GM10266 (cell line): Measurements from ENCODE around the gene CECR2.

Experiments used
- DNase-seq: peaks from one replicate; pipeline ENCODE4 v3.0.0; 2012; ENCODE audit errors: extremely low spot score
- TF ChIP-seq, protein P1 (sequence below): IDR thresholded peaks from 2 replicates; pipeline ENCODE4 v1.5.1; 2012; ENCODE audit warnings: mild to moderate bottlenecking, low read depth; ENCODE audit not compliant: control insufficient read depth, insufficient read depth; ENCODE audit errors: missing control alignments

CECR2 gene

GRCh38 chr22:17583151-17583550, 213.9 kb downstream of the CECR2 start:
- TF ChIP-seq, protein P1, sequence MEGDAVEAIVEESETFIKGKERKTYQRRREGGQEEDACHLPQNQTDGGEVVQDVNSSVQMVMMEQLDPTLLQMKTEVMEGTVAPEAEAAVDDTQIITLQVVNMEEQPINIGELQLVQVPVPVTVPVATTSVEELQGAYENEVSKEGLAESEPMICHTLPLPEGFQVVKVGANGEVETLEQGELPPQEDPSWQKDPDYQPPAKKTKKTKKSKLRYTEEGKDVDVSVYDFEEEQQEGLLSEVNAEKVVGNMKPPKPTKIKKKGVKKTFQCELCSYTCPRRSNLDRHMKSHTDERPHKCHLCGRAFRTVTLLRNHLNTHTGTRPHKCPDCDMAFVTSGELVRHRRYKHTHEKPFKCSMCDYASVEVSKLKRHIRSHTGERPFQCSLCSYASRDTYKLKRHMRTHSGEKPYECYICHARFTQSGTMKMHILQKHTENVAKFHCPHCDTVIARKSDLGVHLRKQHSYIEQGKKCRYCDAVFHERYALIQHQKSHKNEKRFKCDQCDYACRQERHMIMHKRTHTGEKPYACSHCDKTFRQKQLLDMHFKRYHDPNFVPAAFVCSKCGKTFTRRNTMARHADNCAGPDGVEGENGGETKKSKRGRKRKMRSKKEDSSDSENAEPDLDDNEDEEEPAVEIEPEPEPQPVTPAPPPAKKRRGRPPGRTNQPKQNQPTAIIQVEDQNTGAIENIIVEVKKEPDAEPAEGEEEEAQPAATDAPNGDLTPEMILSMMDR: no peak
- no peak for DNase-seq

- no peak for DNase-seq
- TF ChIP-seq, protein P1: no peak
These were observed 217.7 kb downstream of the CECR2 start for GRCh38 chr22:17586831-17587440.

DNA sequence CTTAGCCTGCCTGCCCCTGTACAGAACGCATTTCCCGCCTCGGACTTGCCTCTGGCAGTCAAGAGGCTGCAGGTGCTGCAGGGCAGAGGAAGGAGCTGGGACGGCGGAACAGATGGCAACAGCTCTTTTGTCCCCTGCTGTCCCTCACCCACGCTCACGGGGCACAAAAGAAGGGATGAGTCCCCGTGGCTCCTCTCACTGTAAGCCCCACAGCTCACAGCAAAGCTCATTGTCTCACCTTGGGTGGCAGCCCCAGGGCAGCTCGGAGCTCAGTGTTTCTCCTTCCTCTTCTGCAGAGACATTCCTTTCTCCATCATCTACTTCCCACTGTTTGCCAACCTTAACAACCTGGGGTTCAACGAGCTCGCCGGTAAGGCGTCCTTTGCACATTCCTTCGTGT, 218.4 kb downstream of the CECR2 start:
- no peak for DNase-seq
- TF ChIP-seq, protein P1: no peak

DNA sequence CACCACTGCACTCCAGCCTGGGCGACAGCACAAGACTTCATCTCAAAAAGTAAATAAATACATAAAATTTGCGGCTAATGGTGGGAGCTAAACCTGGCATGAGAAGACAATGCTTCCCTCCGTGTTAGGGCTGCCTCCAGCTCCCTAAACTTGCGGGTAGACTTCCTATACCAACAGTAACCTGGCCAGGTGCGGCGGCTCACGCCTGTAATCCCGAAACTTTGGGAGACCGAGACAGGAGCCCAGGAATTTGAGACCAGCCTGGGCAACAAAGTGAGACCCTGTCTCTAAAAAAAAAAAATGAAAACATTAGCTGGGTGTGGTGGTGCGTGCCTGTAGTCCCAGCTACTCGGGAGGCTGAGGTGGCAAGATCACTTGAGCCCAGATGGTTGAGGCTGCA, 219.3 kb downstream of the CECR2 start:
- TF ChIP-seq, protein P1: no peak

GRCh38 chr22:17589810-17590375, 220.6 kb downstream of the CECR2 start:
- TF ChIP-seq, protein P1: no peak
- no peak for DNase-seq

More for the DNA sequence above, 219.3 kb downstream of the CECR2 start:
- DNase-seq: no peak

DNA sequence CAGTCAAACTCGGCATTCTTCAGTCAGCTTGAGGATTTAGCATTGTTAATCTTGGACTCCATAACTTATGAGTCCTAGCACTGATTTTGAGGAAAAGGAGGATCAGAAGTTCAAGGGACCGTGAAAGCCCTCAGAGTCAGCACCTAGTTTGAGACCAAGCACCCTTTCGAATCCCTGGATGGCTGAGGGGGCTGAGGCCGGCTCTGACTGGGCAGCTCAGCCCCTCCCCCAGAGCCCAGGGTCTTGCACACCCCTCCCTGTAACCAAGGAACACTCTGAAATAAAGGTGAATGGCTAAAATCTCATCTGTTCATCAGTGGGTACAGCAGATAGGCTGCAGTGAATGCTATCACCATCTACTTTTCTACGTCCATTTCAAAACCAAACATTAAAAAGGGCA, 221.3 kb downstream of the CECR2 start:
- DNase-seq: no peak
- TF ChIP-seq, protein P1: no peak

DNA sequence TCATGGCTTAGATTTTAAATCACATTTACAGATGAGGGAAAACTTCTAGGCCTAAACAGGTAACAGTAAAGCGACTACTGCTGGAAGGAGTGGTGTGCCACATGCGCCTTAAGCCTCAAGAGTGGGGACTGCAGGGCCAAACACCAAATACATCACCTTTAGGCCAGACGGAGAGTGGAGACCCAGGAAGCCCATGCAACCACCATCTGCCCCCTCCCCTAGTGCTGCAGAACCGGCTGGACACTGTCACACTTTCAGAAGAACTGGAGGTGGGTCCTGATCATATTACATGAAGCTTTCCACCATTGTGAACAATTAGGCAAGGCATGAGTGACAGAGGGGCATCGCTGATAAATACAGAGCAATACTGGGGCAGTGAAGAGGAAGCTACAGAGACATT, 222.9 kb downstream of the CECR2 start:
- TF ChIP-seq, protein P1: no peak
- DNase-seq: no peak
